Stimulated activated naive CD8-positive, alpha-beta T cell treated with anti-CD3 and anti-CD28 coated beads, Interleukin-15, Interleukin-2, amounts not matched to agents 100 U/mL and 50 U/mL, for 24 hours (primary cell): ENCODE data around the gene ROM1.
A peak's percentile ranks its signal among the peaks of the same experiment; 100 is the strongest.
"Not testable (repeated sequence)": the region's sequence is repeated elsewhere in the genome, so short reads cannot be mapped to it uniquely, and the experiment has no call there.

Experiments
- ATAC-seq: fragments of 150-1000 bp; cut with Tn5 transposase; one replicate; pipeline ENCODE4 v1.10.0; 2021
- DNase-seq: peaks from one replicate; pipeline ENCODE4 v3.0.0; 2021

ROM1 gene

GRCh38 chr11:62610403-62610802 is 2.7 kb upstream of the ROM1 start:
- DNase-seq (no peak), ATAC-seq (no peak)

- DNase-seq (no peak), ATAC-seq (no peak)
Observed at GRCh38 chr11:62610814-62611704, 2.0 kb upstream of the ROM1 start.

- peak; percentile 41 for ATAC-seq
- DNase-seq, result peak; percentile 64
Observed at GRCh38 chr11:62611705-62612365, 1.2 kb upstream of the ROM1 start.

GRCh38 chr11:62613291-62613778 is 278 bp downstream of the ROM1 start:
- no peak for ATAC-seq
- no peak for DNase-seq

DNA sequence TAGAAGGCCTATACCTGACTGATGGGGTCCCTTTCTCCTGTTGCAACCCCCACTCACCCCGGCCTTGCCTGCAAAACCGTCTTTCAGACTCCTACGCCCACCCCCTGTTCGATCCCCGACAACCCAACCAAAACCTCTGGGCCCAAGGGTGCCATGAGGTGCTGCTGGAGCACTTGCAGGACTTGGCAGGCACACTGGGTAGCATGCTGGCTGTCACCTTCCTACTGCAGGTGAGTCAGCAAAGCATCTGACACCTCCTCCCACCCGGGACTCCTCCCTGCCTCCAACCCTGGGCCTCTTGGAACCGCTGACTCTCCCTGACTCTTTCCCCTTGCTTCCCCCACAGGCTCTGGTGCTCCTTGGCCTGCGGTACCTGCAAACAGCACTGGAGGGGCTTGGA is 1.2 kb downstream of the ROM1 start:
- DNase-seq (peak; percentile 59), ATAC-seq (peak; percentile 9)

DNA sequence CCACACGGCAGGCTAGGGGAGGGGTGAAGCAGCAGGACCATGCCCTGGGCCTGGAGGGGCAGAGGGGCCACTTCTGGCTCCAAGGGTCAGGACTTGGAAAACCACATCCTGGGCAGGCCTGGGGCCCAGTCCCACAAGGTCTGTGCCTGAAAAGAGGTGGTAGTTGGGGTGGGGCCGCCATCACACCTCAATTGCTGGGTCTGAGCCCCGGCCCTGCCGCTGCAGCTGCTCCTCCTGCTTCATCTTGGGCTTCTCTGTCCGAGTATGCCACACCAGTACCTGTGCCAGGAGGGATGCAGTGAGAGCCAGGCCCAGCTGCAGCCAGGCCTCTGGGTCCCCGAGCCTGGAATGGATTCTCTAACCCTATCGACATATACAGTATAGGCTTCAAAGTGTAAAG is 2.5 kb downstream of the ROM1 start:
- ATAC-seq, result no peak

DNA sequence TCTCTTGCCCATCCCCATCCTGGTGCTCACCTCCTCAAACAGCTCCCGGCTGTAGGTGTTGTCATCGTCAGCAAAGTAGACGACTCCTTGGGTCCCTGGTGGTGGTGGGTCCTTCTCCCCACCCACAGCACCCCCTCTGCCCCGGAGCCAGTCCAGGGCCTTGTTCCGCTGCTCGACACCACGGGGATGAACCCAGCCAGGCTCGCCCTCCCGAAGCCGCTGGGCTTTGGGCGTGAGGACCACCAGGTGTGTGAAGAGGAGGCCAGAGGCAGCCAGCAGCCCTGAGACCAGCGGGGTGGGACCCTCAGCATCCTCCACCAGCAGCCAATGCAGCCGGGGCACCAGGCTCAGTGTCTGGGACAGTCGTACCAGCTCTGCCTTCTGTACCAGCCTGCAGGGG is 3.9 kb downstream of the ROM1 start:
- not testable (repeated sequence) for DNase-seq, ATAC-seq

More for the DNA sequence above, 2.5 kb downstream of the ROM1 start:
- DNase-seq, result no peak

- DNase-seq (no peak), ATAC-seq (no peak)
Observed at GRCh38 chr11:62621027-62621566, 8.0 kb downstream of the ROM1 start.

GRCh38 chr11:62621567-62622470 is 8.8 kb downstream of the ROM1 start, which contains the start of gene B3GAT3:
Gene B3GAT3, minus strand, starts transcription at chr11:62621986. Its CDS starts 39 bp downstream, at chr11:62621947.
- DNase-seq (peak; percentile 97), ATAC-seq (peak; percentile 97)

DNA sequence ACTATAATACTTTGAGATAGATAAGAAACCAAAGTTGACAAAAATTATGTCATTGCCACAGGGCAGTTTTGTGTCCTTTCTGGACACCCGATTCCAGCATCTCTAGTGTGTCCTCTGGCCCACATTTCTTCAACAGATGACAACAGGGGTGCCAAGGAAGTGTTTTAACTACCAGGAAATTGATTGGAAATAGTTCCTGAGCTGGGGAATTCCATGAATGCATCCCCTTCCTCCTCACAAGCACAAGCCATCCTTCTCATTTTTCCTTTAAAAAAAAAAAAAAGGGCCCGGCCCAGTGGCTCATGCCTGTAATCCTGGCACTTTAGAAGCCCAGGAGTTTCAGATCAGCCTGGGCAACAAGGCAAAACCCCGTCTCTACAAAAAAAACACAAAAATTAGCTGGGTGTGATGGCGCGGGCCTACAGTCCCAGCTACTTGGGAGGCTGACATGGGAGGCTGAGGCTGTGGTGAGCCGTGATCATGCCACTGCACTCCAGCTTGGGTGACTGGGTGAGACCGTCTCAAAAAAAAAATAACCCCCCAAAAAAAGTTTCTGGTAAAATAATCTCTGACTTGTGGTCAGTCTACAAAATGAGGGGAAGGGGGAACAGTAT is 9.5 kb downstream of the ROM1 start:
- no peak for DNase-seq
- ATAC-seq, result no peak

- ATAC-seq (no peak), DNase-seq (no peak)
Observed at GRCh38 chr11:62627713-62628112, 14.7 kb downstream of the ROM1 start.

- no peak for ATAC-seq
- no peak for DNase-seq
Observed at GRCh38 chr11:62632492-62632891, 19.4 kb downstream of the ROM1 start.

DNA sequence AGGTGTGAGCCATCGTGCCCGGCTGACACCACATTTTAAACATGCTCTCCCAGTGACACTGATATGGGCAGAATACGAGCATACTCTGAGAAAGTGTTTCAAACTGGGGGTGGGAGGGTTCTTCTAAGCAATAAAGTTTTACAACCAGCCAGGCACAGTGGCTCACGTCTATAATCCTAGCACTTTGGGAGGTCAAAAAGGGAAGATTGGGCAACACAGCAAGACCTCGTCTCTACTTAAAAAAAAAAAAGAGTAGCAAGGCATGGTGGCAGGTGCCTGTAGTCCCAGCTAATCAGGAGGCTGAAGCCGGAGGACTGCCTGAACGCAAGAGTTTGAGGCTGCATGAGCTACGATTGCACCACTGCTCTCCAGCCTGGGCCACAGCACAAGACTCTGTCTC is 31.2 kb downstream of the ROM1 start:
- no peak for ATAC-seq
- DNase-seq, result no peak

GRCh38 chr11:62645671-62645945 is 32.6 kb downstream of the ROM1 start:
- DNase-seq (no peak), ATAC-seq (no peak)

GRCh38 chr11:62645946-62646824 is 33.1 kb downstream of the ROM1 start, which contains the start of gene GANAB:
Gene GANAB, minus strand, starts transcription at chr11:62646613. Its CDS starts 14 bp downstream, at chr11:62646599.
- peak; percentile 100 for DNase-seq
- peak; percentile 98 for ATAC-seq

- ATAC-seq (no peak), DNase-seq (no peak)
Observed at GRCh38 chr11:62646825-62647608, 34.0 kb downstream of the ROM1 start.

- DNase-seq (no peak), ATAC-seq (no peak)
Observed at GRCh38 chr11:62647609-62648005, 34.5 kb downstream of the ROM1 start.

GRCh38 chr11:62648185-62648966 is 35.3 kb downstream of the ROM1 start:
- ATAC-seq, result no peak
- DNase-seq, result no peak

- no peak for ATAC-seq
- no peak for DNase-seq
Observed at GRCh38 chr11:62648967-62649364, 35.9 kb downstream of the ROM1 start.
